HG03342 (cell line): Measurements from ENCODE around the gene ABCG2.
"Not testable (repeated sequence)": the region's sequence is repeated elsewhere in the genome, so short reads cannot be mapped to it uniquely, and the experiment has no call there.

ENCODE experiments used
- ATAC-seq: cut with Tn5 transposase; IDR thresholded peaks from one replicate; pipeline ENCODE4 v1.9.1; 2021; ENCODE audit warnings: mild to moderate bottlenecking, moderate library complexity; ENCODE audit not compliant: unreplicated experiment

The ABCG2 gene

GRCh38 chr4:88119943-88120342 lies 38.5 kb downstream of the ABCG2 start:
- no peak for ATAC-seq

- ATAC-seq: no peak
These were observed 42.9 kb downstream of the ABCG2 start for GRCh38 chr4:88115587-88115986.

GRCh38 chr4:88112856-88113255 lies 45.6 kb downstream of the ABCG2 start:
- no peak for ATAC-seq

GRCh38 chr4:88110826-88111225 lies 47.6 kb downstream of the ABCG2 start:
- ATAC-seq: no peak

GRCh38 chr4:88109123-88109881 lies 49.1 kb downstream of the ABCG2 start:
- ATAC-seq: no peak

- ATAC-seq: no peak
These were observed 49.7 kb downstream of the ABCG2 start for GRCh38 chr4:88108747-88109122.

GRCh38 chr4:88108108-88108465 lies 50.4 kb downstream of the ABCG2 start:
- not testable (repeated sequence) for ATAC-seq

- ATAC-seq: no peak
These were observed 50.9 kb downstream of the ABCG2 start for GRCh38 chr4:88107406-88108107.

- no peak for ATAC-seq
These were observed 52.2 kb downstream of the ABCG2 start for GRCh38 chr4:88106205-88106604.

- ATAC-seq: no peak
These were observed 53.4 kb downstream of the ABCG2 start for GRCh38 chr4:88104902-88105610.

GRCh38 chr4:88102026-88102425 lies 56.4 kb downstream of the ABCG2 start:
- no peak for ATAC-seq

GRCh38 chr4:88101165-88101564 lies 57.3 kb downstream of the ABCG2 start:
- ATAC-seq: peak; percentile 48

GRCh38 chr4:88098993-88099752 lies 59.3 kb downstream of the ABCG2 start:
- ATAC-seq: no peak

- ATAC-seq: no peak
These were observed 60.7 kb downstream of the ABCG2 start for GRCh38 chr4:88097781-88098180.

GRCh38 chr4:88097301-88097700 lies 61.1 kb downstream of the ABCG2 start:
- no peak for ATAC-seq

GRCh38 chr4:88093874-88094273 lies 64.6 kb downstream of the ABCG2 start:
- no peak for ATAC-seq

- ATAC-seq: no peak
These were observed 67.1 kb downstream of the ABCG2 start for GRCh38 chr4:88091378-88091777.

- ATAC-seq: no peak
These were observed 67.5 kb downstream of the ABCG2 start for GRCh38 chr4:88090898-88091297.

- no peak for ATAC-seq
These were observed 71.4 kb downstream of the ABCG2 start for GRCh38 chr4:88087004-88087403.

- no peak for ATAC-seq
These were observed 77.8 kb downstream of the ABCG2 start for GRCh38 chr4:88080626-88081025.

- no peak for ATAC-seq
These were observed 79.9 kb downstream of the ABCG2 start for GRCh38 chr4:88078579-88078978.
